HCT116 (cell line): ENCODE measurements around the gene THBS4.

Source experiments
- CEBPB ChIP-seq: IDR thresholded peaks from 2 replicates; pipeline ENCODE4 v1.6.1; 2012; ENCODE audit warnings: low read depth
- EZH2 ChIP-seq: fragments of 200-600 bp; sonication (generic); IDR thresholded peaks from 2 replicates; pipeline ENCODE4 v1.6.1; 2017; ENCODE audit warnings: antibody characterized with exemption, mixed run types
- EZH2phosphoT487 ChIP-seq: fragments of 200-600 bp; IDR thresholded peaks from 2 replicates; pipeline ENCODE4 v1.6.1; 2018; ENCODE audit warnings: antibody characterized with exemption, borderline replicate concordance
- JUND ChIP-seq: IDR thresholded peaks from 2 replicates; pipeline ENCODE4 v1.6.1; 2012
- POLR2A ChIP-seq: IDR thresholded peaks from 2 replicates; pipeline ENCODE4 v1.7.0; 2011; ENCODE audit warnings: borderline replicate concordance; ENCODE audit not compliant: insufficient read depth, insufficient read length; ENCODE audit errors: extremely low read depth
- POLR2AphosphoS5 ChIP-seq: IDR thresholded peaks from 2 replicates; pipeline ENCODE4 v1.6.1; 2011; ENCODE audit warnings: mild to moderate bottlenecking, low read depth, low read length, moderate library complexity
- RAD21 ChIP-seq: IDR thresholded peaks from 2 replicates; pipeline ENCODE4 v1.6.1; 2012; ENCODE audit warnings: low read depth, mild to moderate bottlenecking
- ZFX ChIP-seq: fragments of 450-650 bp; IDR thresholded peaks from 2 replicates; pipeline ENCODE4 v1.6.1; 2017
- TF ChIP-seq, protein P1 (sequence below), 3 experiments: fragments of 200-600 bp in 1 of 3; sonication (generic) in 1 of 3; IDR thresholded peaks in 2 of 3; conservative IDR thresholded peaks in 1 of 3; 2 replicates each; pipeline ENCODE4 v1.5.1; 2012 to 2017; ENCODE audit warnings: low read depth in 2 of 3, low read length in 2 of 3, antibody characterized with exemption in 1 of 3, borderline replicate concordance in 1 of 3, control low read depth in 1 of 3, mild to moderate bottlenecking in 1 of 3, mixed read lengths in 1 of 3, mixed run types in 1 of 3, moderate library complexity in 1 of 3; ENCODE audit not compliant: insufficient read depth in 1 of 3
- TF ChIP-seq, protein P2 (sequence below): IDR thresholded peaks from 2 replicates; pipeline ENCODE4 v1.6.1; 2012; ENCODE audit warnings: low read depth

DNA sequence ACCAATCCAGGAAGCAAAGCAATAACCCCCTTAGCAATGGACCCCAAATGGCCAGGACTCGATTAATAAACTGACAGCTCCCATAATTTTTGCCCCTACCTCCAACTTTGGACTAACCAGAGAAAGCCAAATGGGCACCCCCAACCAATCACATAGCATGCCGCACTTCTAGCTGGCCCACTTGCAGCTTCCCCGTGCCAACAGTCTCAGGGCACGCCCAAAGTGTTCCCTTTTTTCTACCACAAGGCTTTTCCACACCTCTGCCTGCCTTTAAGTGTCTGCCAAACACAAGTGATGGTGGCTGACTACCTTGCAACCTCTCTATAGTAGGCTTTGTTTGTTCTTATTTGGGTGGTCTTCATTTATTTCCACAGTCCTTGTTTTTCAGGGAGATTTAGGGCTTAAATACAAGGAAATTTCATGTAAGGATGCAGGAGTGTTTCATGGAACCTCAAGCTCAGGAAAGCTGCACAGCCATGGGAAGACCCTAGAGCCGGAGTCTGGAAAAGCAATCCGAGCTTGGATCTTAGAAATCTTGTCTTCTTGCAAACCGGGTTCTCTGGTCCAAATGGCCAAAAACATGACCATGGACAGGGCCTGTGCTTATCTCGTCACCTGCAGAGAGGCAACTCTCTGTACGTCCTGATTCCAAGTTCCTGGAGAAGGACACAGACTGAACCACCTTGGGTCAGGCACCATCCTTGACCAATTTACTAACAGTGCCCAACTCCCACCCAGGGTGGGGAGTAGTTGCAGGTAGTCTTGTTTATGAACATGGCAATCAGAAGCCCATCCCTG is 89.2 kb downstream of the THBS4 start:
- TF ChIP-seq, protein P1, sequence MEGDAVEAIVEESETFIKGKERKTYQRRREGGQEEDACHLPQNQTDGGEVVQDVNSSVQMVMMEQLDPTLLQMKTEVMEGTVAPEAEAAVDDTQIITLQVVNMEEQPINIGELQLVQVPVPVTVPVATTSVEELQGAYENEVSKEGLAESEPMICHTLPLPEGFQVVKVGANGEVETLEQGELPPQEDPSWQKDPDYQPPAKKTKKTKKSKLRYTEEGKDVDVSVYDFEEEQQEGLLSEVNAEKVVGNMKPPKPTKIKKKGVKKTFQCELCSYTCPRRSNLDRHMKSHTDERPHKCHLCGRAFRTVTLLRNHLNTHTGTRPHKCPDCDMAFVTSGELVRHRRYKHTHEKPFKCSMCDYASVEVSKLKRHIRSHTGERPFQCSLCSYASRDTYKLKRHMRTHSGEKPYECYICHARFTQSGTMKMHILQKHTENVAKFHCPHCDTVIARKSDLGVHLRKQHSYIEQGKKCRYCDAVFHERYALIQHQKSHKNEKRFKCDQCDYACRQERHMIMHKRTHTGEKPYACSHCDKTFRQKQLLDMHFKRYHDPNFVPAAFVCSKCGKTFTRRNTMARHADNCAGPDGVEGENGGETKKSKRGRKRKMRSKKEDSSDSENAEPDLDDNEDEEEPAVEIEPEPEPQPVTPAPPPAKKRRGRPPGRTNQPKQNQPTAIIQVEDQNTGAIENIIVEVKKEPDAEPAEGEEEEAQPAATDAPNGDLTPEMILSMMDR (IDR thresholded peaks at IDR 0.05 in 2 of 3, conservative IDR thresholded peaks at IDR 0.05 in 1 of 3; ENCODE audit: borderline replicate concordance in 1 of 3, insufficient read depth in 1 of 3, low read depth in 2 of 3, low read length in 2 of 3), result no peak
- TF ChIP-seq POLR2AphosphoS5, result no peak
- no peak for TF ChIP-seq CEBPB
- TF ChIP-seq JUND, result no peak
- no peak for TF ChIP-seq RAD21
- TF ChIP-seq, protein P2, sequence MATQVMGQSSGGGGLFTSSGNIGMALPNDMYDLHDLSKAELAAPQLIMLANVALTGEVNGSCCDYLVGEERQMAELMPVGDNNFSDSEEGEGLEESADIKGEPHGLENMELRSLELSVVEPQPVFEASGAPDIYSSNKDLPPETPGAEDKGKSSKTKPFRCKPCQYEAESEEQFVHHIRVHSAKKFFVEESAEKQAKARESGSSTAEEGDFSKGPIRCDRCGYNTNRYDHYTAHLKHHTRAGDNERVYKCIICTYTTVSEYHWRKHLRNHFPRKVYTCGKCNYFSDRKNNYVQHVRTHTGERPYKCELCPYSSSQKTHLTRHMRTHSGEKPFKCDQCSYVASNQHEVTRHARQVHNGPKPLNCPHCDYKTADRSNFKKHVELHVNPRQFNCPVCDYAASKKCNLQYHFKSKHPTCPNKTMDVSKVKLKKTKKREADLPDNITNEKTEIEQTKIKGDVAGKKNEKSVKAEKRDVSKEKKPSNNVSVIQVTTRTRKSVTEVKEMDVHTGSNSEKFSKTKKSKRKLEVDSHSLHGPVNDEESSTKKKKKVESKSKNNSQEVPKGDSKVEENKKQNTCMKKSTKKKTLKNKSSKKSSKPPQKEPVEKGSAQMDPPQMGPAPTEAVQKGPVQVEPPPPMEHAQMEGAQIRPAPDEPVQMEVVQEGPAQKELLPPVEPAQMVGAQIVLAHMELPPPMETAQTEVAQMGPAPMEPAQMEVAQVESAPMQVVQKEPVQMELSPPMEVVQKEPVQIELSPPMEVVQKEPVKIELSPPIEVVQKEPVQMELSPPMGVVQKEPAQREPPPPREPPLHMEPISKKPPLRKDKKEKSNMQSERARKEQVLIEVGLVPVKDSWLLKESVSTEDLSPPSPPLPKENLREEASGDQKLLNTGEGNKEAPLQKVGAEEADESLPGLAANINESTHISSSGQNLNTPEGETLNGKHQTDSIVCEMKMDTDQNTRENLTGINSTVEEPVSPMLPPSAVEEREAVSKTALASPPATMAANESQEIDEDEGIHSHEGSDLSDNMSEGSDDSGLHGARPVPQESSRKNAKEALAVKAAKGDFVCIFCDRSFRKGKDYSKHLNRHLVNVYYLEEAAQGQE, result no peak
- no peak for TF ChIP-seq POLR2A
- TF ChIP-seq EZH2, result no peak
- no peak for TF ChIP-seq ZFX
- no peak for TF ChIP-seq EZH2phosphoT487
